Karpas-422 (cell line): Measurements from ENCODE around the gene ZNF33A. TPM values are rescaled to one million over a fixed set of nuclear protein-coding genes. Genes with fewer than 3 reads are reported as not detected.
"Not testable (repeated sequence)": the region's sequence is repeated elsewhere in the genome, so short reads cannot be mapped to it uniquely, and the experiment has no call there.

Source experiments
- DNase-seq: peaks from one replicate; pipeline ENCODE4 v3.0.0-alpha.2; 2015
- H2AFZ ChIP-seq: fragments of 200-600 bp; sonication (generic); 2 replicates; pipeline ENCODE4 v1.6.1; 2014; ENCODE audit warnings: antibody characterized with exemption, low read length, mixed read lengths
- H3K27ac ChIP-seq: fragments of 200-600 bp; sonication (generic); 2 replicates; pipeline ENCODE4 v1.5.1; 2014; ENCODE audit warnings: mild to moderate bottlenecking, low read length, moderate library complexity
- H3K27me3 ChIP-seq: fragments of 200-600 bp; sonication (generic); 2 replicates; pipeline ENCODE4 v1.6.1; 2014; ENCODE audit warnings: low read length, mixed read lengths
- H3K36me3 ChIP-seq: fragments of 200-600 bp; sonication (generic); 2 replicates; pipeline ENCODE4 v1.6.1; 2014; ENCODE audit warnings: low read length, mixed read lengths; ENCODE audit not compliant: insufficient read depth
- H3K4me1 ChIP-seq: fragments of 200-600 bp; sonication (generic); 2 replicates; pipeline ENCODE4 v1.6.1; 2014; ENCODE audit warnings: mild to moderate bottlenecking, low read length, mixed read lengths
- H3K4me2 ChIP-seq: fragments of 200-600 bp; sonication (generic); 2 replicates; pipeline ENCODE4 v1.6.1; 2014; ENCODE audit warnings: low read length, low read depth, mild to moderate bottlenecking; ENCODE audit not compliant: poor library complexity, severe bottlenecking
- H3K4me3 ChIP-seq: fragments of 200-600 bp; sonication (generic); 2 replicates; pipeline ENCODE4 v1.5.1; 2014; ENCODE audit warnings: mild to moderate bottlenecking, antibody characterized with exemption, low read length, mixed read lengths
- H3K79me2 ChIP-seq: fragments of 200-600 bp; sonication (generic); 2 replicates; pipeline ENCODE4 v1.6.1; 2014; ENCODE audit warnings: mild to moderate bottlenecking, low read length, mixed read lengths
- H3K9ac ChIP-seq: fragments of 200-600 bp; sonication (generic); 2 replicates; pipeline ENCODE4 v1.6.0; 2014; ENCODE audit warnings: low read length
- H3K9me2 ChIP-seq: fragments of 200-600 bp; sonication (generic), shearing (Covaris generic); replicated peaks from 2 replicates; pipeline ENCODE4 v1.6.0; 2014; ENCODE audit warnings: mild to moderate bottlenecking, low read length, moderate library complexity; ENCODE audit not compliant: insufficient read depth
- H3K9me3 ChIP-seq: fragments of 300-700, 200-600 bp; sonication (generic); 2 replicates; pipeline ENCODE4 v1.6.1; 2014; ENCODE audit warnings: low read length, mixed read lengths
- H4K20me1 ChIP-seq: fragments of 200-600 bp; sonication (generic); 2 replicates; pipeline ENCODE4 v1.6.1; 2014; ENCODE audit warnings: mild to moderate bottlenecking, antibody characterized with exemption, low read length, low read depth; ENCODE audit not compliant: insufficient read depth
- total RNA-seq: library from RNA; depleted of rRNA; stranded (reverse); fragments of >200 nt; shearing (Covaris generic); gene quantifications from 2 replicates; pipeline ENCODE4 v1.2.3, GENCODE V29; 2014; ENCODE audit warnings: low replicate concordance

The ZNF33A gene
- total RNA-seq, 1 experiment from 2014 or later: 38.9 TPM

DNA sequence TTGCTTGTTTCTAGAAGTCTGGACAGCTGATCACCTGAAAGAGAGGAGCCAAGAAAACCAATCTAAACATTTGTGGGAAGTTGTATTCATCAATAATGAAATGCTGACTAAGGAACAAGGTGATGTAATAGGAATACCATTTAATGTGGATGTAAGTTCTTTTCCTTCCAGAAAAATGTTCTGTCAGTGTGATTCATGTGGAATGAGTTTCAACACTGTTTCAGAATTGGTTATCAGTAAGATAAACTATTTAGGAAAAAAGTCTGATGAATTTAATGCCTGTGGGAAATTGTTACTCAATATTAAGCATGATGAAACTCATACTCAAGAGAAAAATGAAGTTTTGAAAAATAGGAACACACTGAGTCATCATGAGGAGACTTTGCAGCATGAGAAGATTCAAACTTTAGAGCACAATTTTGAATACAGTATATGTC lies 43.9 kb downstream of the ZNF33A start:
- Histone ChIP-seq H3K27ac (no peak overlapping the region), H3K4me1 (no peaks in the 10 kb centered on the region), H3K9me3 (peaks cover 36% of the 10 kb centered on the region), H3K9me2 (no peaks in the 10 kb centered on the region), H3K4me2 (no peak overlapping the region), H3K36me3 (peaks cover 72% of the 10 kb centered on the region), H2AFZ (no peak overlapping the region), H3K79me2 (no peaks in the 10 kb centered on the region), H4K20me1 (no peaks in the 10 kb centered on the region), H3K27me3 (no peaks in the 10 kb centered on the region), H3K9ac (no peak overlapping the region), H3K4me3 (no peak overlapping the region)
- DNase-seq: no peak

DNA sequence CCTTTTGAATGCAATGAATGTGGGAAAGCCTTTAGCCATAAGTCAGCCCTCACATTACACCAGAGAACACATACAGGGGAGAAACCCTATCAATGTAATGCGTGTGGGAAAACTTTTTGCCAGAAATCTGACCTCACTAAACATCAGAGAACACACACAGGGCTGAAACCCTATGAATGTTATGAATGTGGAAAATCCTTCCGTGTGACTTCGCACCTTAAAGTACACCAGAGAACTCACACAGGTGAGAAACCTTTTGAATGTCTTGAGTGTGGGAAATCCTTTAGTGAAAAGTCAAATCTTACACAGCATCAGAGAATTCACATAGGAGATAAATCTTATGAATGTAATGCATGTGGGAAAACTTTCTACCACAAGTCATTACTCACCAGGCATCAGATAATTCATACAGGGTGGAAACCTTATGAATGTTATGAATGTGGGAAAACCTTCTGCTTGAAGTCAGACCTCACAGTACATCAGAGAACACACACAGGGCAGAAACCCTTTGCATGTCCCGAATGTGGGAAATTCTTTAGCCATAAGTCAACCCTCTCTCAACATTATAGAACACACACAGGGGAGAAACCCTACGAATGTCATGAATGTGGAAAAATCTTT lies 44.9 kb downstream of the ZNF33A start:
- H2AFZ ChIP-seq, H3K27ac ChIP-seq, H3K9ac ChIP-seq, H4K20me1 ChIP-seq, H3K27me3 ChIP-seq, H3K4me1 ChIP-seq, H3K4me2 ChIP-seq, H3K4me3 ChIP-seq, H3K79me2 ChIP-seq, H3K9me2 ChIP-seq, DNase-seq: not testable (repeated sequence)
- Histone ChIP-seq H3K9me3 (peaks cover 34% of the 10 kb centered on the region), H3K36me3 (peaks cover 62% of the 10 kb centered on the region)

DNA sequence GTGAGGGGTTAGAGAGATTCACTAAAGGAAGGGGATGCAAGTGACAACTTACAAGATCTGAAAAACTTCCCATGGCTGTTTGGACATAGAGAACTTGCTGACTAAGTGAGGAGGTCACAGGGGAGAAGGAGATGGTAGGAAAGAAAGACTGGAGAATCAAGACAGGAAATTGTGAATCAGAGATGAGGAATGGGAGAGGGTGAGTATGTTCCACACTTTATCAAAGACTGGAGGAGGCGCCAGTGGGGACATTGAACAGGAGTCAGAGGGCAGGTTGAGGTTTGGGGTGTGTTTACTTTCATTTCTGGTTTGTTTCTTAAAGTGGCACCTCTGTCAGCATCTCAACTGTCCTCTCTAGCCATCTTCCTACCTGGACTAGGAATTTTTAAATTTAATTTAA lies 59.2 kb downstream of the ZNF33A start:
- H3K9ac ChIP-seq, H3K36me3 ChIP-seq, H2AFZ ChIP-seq, H3K79me2 ChIP-seq, H4K20me1 ChIP-seq, H3K27me3 ChIP-seq, H3K9me2 ChIP-seq, H3K9me3 ChIP-seq, DNase-seq, H3K4me3 ChIP-seq, H3K4me1 ChIP-seq, H3K27ac ChIP-seq, H3K4me2 ChIP-seq: not testable (repeated sequence)

DNA sequence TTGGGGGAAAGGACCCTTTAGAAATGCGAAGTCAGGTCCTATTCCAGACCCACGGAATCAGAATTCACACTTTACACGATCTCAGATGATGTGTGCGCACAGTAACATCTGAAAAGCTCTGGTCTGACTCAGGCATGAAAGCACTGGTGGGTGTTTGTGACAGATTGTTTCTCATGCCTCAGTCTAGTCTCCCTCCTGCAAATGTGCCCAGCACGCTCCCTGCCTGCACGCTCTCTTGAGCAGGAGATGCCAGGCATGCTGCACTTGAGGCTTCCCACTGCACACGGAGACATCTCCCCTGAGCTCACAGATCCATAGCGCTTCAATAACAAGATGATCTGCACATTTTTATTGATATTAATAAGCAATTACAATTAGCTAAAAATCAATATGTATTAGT lies 60.0 kb downstream of the ZNF33A start:
- no peaks in the 10 kb centered on the region for H3K36me3 ChIP-seq
- no peak overlapping the region for H2AFZ ChIP-seq
- H3K4me3 ChIP-seq: no peak overlapping the region

DNA sequence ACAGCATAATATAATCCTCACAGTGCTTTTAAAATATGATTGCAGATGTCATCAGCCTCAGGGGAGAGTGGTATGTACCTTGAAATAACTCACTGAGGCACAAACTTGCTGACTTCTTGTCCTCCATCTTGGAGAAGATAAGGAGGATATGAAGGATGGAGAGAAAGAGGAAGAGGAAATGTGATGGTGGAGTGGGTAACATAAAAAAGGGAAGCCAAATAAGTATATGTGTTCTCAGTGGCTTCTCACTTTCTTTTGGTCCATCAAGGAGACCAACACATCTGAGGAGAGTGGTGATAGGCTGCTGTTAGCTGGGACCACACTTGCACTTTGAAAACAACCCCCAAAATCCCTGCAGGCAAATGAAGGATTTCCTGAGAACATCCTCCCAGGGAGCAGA lies 62.1 kb downstream of the ZNF33A start:
- Histone ChIP-seq H3K27me3 (no peaks in the 10 kb centered on the region), H3K27ac (no peak overlapping the region), H3K9me2 (no peaks in the 10 kb centered on the region), H4K20me1 (no peaks in the 10 kb centered on the region), H2AFZ (no peak overlapping the region), H3K9ac (no peak overlapping the region), H3K4me3 (no peak overlapping the region), H3K9me3 (no peaks in the 10 kb centered on the region), H3K36me3 (no peaks in the 10 kb centered on the region), H3K4me1 (no peaks in the 10 kb centered on the region; the same call in 1 of the 2 replicates), H3K4me2 (no peak overlapping the region), H3K79me2 (no peaks in the 10 kb centered on the region)
- DNase-seq: peak; percentile 46

More for the DNA sequence above, 60.0 kb downstream of the ZNF33A start:
- no peaks in the 10 kb centered on the region for H3K9me2 ChIP-seq
- H3K27ac ChIP-seq: no peak overlapping the region
- H3K27me3 ChIP-seq: no peaks in the 10 kb centered on the region
- no peaks in the 10 kb centered on the region for H3K9me3 ChIP-seq
- no peaks in the 10 kb centered on the region for H3K79me2 ChIP-seq
- no peak overlapping the region for H3K4me2 ChIP-seq
- H3K9ac ChIP-seq: no peak overlapping the region
- no peak for DNase-seq
- no peaks in the 10 kb centered on the region for H4K20me1 ChIP-seq
- no peaks in the 10 kb centered on the region; the same call in 1 of the 2 replicates for H3K4me1 ChIP-seq

DNA sequence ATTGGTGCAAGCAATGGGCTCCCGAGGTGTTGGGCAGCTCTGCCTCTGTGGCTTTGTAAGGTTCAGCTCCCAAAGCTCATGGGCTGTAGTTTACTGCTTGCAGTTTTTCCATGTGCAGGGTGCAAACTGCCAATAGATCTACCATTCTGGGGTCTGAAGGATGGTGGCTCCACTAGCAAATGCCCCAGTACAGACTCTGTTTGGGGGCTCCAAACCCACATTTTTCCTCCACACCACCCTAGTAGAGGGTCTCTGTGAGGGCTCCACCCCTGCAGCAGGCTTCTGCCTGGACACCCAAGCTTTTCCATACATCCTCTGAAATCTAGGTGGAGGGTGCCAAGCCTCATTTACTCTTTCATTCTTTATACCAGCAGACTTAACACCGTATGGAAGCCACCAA lies 66.2 kb downstream of the ZNF33A start:
- no peak overlapping the region for H3K4me2 ChIP-seq
- no peaks in the 10 kb centered on the region for H3K9me3 ChIP-seq
- no peaks in the 10 kb centered on the region for H3K36me3 ChIP-seq
- H3K9ac ChIP-seq: no peak overlapping the region
- H3K27me3 ChIP-seq: no peaks in the 10 kb centered on the region
- no peaks in the 10 kb centered on the region for H3K79me2 ChIP-seq
- no peak for DNase-seq
- H3K9me2 ChIP-seq: no peaks in the 10 kb centered on the region
- H3K4me1 ChIP-seq: no peaks in the 10 kb centered on the region; the same call in 1 of the 2 replicates
- H4K20me1 ChIP-seq: no peaks in the 10 kb centered on the region
- no peak overlapping the region for H2AFZ ChIP-seq
- H3K4me3 ChIP-seq: no peak overlapping the region
- no peak overlapping the region for H3K27ac ChIP-seq

DNA sequence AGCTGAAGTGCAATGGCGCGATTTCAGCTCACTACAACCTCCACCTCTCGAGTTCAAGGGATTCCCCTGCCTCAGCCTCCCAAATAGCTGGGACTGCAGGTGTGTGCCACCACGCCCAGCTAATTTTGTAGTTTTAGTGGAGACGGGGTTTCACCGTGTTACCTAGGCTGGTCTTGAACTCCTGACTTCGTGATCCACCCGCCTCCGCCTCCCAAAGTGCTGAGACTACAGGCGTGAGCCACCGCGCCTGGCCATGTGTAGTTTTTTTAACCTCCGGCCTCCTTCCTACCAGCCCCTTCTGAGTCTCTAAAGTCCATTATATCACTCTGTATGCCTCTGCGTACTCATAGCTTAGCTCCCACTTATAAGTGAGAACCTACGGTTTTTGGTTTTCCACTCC lies 82.8 kb downstream of the ZNF33A start:
- H4K20me1 ChIP-seq, H3K4me2 ChIP-seq: not testable (repeated sequence)
- peaks cover 29% of the 10 kb centered on the region for H3K36me3 ChIP-seq

DNA sequence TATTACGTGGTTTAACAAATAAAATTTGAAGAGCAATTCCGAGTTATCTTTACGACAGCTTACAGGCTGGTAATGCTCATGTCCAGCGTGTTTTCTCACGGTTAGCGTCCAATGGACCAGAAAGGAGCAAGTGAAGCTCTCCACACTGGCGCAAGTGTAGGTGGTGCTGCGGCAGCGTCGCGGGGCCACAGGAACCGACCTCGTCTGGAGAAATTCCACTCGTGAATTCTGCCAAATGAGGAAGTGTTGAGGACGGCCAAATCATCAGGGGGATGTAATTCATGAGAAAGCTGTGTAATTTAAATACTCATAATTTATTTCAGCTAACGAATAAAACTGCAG lies 83.3 kb downstream of the ZNF33A start:
- Histone ChIP-seq H4K20me1 (no peaks in the 10 kb centered on the region), H2AFZ (peak overlapping the region; percentile 55; the same call in 1 of the 2 replicates), H3K9ac (no peak overlapping the region), H3K4me2 (peak overlapping the region; percentile 93), H3K27me3 (no peaks in the 10 kb centered on the region), H3K36me3 (peaks cover 34% of the 10 kb centered on the region), H3K79me2 (peaks cover 32% of the 10 kb centered on the region), H3K9me2 (no peaks in the 10 kb centered on the region), H3K4me1 (peaks cover 13% of the 10 kb centered on the region), H3K27ac (no peak overlapping the region), H3K9me3 (peaks cover 2% of the 10 kb centered on the region; the same call in 1 of the 2 replicates), H3K4me3 (peak overlapping the region; percentile 79; the same call in 1 of the 2 replicates)
- DNase-seq: no peak

More for the DNA sequence above, 82.8 kb downstream of the ZNF33A start:
- Histone ChIP-seq H3K79me2 (peaks cover 29% of the 10 kb centered on the region), H3K4me1 (peaks cover 13% of the 10 kb centered on the region), H2AFZ (peak overlapping the region; percentile 55; the same call in 1 of the 2 replicates)
- DNase-seq, H3K27me3 ChIP-seq, H3K4me3 ChIP-seq, H3K27ac ChIP-seq, H3K9me2 ChIP-seq, H3K9ac ChIP-seq, H3K9me3 ChIP-seq: not testable (repeated sequence)
